ENCODE measurements around the gene SLC22A17.

The SLC22A17 gene

DNA sequence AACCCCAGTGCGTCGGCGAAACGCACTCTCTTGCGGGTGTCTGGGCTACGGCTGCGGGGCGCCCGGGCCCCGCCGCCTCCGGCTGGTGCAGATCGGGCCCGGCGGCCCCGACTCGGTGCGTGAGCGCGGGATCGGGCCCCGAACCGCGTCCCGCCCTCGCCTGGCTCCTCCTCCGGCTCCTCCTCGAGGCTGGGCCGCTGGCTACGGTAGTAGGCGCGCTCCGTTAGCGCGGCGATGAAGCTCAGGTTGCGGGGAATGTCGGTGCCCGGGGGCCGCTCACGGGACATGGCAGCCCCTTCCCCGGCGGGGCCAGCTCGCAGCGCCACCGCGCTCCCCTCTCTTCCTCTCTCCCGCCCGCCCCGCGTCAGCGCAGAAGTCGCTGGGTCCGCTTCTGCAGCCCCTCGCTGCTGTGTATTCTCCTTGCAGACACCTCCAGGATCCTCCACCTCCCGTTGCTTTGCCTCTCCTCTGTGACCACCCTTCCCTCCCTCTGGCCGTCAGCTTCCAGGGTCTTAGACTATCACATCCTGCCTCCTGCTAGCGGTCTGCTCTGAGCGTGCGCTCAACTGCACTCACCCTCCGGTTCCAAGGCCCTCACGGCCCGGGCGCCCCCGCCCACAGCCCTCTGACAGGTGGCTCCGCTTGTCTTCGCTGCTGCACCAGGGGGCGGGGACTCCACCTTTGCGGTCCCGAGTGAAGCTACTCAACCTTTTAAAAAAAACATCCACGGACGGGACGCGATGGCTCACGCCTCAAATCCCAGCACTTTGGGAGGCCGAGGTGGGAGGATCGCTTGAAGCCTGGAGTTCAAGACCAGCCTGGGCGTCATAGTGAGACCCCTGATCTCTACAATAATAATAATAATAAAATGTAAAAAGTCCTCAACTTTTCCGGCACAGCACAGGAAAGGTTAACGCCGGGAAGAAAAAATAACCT lies 50.1 kb downstream of the SLC22A17 start, which contains the start of gene PPP1R3E:
Gene PPP1R3E (minus strand): TSS at position 570 of the 936 bp plus-strand sequence. CDS start 283 bp downstream, at position 287.
- DNase-seq, result peak; percentile 60

- DNase-seq, result no peak
Observed at GRCh38 chr14:23301969-23302289, 50.8 kb downstream of the SLC22A17 start.

- DNase-seq, result peak; percentile 100
Observed at GRCh38 chr14:23301288-23301968, 51.3 kb downstream of the SLC22A17 start.

- peak; percentile 37 for DNase-seq
Observed at GRCh38 chr14:23300687-23301223, 51.9 kb downstream of the SLC22A17 start.

- DNase-seq, result peak; percentile 46
Observed at GRCh38 chr14:23299986-23300686, 52.6 kb downstream of the SLC22A17 start.

DNA sequence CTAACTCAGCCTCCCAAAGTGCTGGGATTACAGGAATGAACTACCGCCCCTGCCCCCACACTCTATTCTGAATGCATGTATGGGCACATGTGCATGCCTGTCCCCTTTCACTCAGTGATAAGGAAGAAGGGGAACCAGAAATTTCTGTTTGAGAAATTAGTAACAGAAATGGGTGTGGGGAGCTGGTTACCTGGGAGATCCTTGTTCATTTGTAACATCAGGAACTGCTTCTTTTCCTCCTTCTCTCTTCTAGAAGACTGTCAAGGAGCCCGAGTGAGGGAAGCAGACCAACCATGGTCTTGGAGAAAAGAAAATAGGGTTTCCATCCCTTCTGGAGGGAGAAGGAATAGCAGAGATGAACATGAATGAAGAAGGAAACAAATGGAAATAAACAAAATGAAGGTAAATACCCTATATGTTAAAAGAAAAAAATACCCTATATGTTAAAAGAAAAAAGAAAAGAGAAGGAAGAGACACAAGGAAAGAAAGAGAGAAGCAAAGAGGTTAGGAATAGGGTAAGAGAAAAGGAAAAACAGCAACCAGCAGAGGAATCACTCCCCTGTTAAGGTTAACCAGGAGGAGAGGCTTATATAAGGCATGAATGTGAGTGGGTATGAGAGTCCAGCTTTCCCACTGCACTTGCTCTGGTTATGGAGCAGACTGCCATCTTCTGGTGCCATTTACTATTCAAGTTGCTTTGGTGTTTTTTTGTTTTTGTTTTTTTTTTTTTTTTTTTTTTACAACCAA lies 53.3 kb downstream of the SLC22A17 start:
- DNase-seq, result peak; percentile 57

DNA sequence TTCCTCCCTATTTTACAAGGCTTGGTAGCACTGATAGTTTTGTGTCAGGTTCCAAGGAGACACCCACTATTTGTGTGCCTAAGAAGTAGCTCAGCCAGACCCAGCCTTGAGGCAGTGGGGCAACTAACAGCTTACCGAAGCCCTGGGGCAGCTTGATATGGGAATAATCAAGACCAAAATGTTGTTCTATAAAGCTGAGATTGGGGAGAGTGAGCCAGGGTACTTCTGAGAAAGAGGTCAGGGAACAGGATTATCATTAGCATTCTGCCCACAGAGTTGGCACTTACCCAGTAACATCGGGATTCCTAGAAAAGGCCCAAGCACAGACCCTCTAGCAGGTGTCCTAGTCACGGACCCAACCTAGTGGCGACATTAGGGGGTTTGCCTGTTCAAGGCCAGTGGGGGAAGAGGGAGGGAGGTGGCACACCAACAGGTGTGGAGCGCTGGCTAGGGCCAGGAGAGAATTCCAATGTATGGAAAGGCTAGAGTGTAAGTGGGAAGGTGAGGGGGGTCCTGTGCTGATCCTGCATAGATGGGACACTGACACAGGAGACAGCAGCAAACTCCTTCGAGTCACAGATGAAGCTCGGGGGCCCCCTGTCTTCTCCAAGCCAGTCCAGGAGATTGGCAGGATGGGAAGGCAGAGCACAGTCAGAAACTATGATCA lies 54.9 kb downstream of the SLC22A17 start:
- DNase-seq, result no peak

- DNase-seq, result no peak
Observed at GRCh38 chr14:23297096-23297495, 55.6 kb downstream of the SLC22A17 start.
